Prostate gland (tissue), 2 donors: Measurements from ENCODE around the gene NRXN3.

Source experiments
- POLR2A ChIP-seq: fragments of 450-650 bp; IDR thresholded peaks from one replicate; pipeline ENCODE4 v1.6.1; 2016; ENCODE audit warnings: antibody characterized with exemption, mild to moderate bottlenecking
- POLR2AphosphoS5 ChIP-seq: sonication (generic); formaldehyde crosslinking; IDR thresholded peaks from one replicate; pipeline ENCODE4 v1.6.1; 2017; ENCODE audit warnings: antibody characterized with exemption
- TF ChIP-seq, protein P1 (sequence below), 4 experiments: fragments of 200-600 bp in 2 of 4; fragments of 450-650 bp in 2 of 4; sonication (generic) in 2 of 4; IDR thresholded peaks; 1 replicate in 3 of 4; 2 replicates in 1 of 4; pipeline ENCODE4 v1.5.1; 2016 to 2019; ENCODE audit warnings: antibody characterized with exemption in 4 of 4, mild to moderate bottlenecking in 2 of 4, moderate library complexity in 2 of 4

DNA sequence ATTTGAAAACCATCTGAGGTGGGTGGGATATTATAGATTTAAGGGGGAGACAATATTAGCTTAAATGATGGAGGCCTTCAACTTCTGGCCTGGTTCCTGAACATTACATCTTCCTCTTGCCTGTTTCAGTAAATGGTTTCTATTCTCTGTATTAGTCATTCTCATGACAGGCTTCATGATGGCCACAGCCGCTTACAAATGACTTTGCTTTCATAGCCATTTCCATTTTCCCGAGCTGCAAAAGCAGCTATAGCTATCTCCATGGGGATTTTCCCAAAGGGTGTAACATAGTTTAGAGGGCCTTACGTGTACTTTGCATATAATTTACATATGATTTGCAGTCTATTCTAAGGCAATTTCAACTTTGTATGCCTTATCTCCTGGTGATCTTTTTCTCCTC is 121.8 kb downstream of the NRXN3 start:
- TF ChIP-seq, protein P1, sequence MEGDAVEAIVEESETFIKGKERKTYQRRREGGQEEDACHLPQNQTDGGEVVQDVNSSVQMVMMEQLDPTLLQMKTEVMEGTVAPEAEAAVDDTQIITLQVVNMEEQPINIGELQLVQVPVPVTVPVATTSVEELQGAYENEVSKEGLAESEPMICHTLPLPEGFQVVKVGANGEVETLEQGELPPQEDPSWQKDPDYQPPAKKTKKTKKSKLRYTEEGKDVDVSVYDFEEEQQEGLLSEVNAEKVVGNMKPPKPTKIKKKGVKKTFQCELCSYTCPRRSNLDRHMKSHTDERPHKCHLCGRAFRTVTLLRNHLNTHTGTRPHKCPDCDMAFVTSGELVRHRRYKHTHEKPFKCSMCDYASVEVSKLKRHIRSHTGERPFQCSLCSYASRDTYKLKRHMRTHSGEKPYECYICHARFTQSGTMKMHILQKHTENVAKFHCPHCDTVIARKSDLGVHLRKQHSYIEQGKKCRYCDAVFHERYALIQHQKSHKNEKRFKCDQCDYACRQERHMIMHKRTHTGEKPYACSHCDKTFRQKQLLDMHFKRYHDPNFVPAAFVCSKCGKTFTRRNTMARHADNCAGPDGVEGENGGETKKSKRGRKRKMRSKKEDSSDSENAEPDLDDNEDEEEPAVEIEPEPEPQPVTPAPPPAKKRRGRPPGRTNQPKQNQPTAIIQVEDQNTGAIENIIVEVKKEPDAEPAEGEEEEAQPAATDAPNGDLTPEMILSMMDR (IDR thresholded peaks at IDR 0.05): no peak
- no peak for TF ChIP-seq POLR2A
- no peak for TF ChIP-seq POLR2AphosphoS5
